Stimulated activated CD8-positive, alpha-beta memory T cell treated with anti-CD3 and anti-CD28 coated beads, Interleukin-4, amount 100 ng/mL, for 48 hours (primary cell): Measurements from ENCODE around the gene ZNF350.
"Not testable (repeated sequence)": the region's sequence is repeated elsewhere in the genome, so short reads cannot be mapped to it uniquely, and the experiment has no call there.

Source experiments
- DNase-seq: peaks from one replicate; pipeline ENCODE4 v3.0.0-alpha.2; 2020

Gene ZNF350

GRCh38 chr19:51986309-51987291 lies at the start of gene ZNF350:
Gene ZNF350 (minus strand): TSS chr19:51986840. CDS start chr19:51974360, 12,480 bp downstream.
- DNase-seq, result peak; percentile 85

DNA sequence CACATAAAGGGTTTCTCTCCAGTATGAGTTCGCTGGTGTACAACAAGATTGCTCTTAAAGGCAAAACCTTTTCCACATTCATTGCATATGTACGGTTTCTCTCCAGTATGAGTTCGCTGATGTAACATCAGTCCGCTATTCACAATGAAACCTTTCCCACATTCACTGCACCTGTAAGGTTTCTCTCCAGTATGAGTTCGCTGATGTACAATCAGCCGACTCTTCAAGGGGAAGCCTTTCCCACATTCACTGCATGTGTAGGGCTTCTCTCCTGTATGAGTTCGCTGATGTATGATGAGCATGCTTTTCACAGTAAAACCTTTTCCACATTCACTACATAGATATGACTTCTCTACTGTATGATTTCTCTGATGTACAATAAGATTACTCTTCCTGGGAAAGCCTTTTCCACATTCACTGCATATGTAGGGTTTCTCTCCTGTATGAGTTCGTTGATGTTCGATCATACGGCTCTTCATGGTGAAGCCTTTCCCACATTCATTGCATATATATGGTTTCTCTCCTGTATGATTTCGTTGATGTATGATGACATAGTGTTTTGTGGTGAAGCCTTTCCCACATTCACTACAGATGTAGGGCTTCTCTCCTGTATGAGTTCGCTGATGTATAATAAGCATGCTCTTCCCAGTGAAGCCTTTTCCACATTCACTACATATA lies 47.5 kb upstream of the ZNF350 start:
- DNase-seq, result no peak

DNA sequence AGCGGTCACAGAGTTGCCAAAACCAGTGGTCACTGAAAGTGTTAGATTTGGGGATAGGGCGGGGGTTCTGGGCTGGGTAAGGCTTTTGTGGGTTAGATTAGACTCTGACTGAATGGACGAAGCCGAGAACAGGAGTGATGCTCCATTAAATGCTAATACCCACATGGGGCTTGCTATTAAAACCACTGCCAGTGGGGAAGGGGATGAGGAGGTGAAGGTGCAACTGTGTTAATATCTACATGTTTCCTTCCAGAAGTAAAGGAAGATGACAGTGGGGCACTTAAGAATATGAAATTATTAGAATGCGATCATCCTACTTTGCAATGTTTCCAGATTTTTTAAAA lies 42.1 kb upstream of the ZNF350 start:
- no peak for DNase-seq

GRCh38 chr19:52028027-52028779 lies 41.6 kb upstream of the ZNF350 start, which contains the start of gene ZNF614:
Gene ZNF614 (minus strand): TSS chr19:52028379. CDS start chr19:52025745, 2,634 bp downstream.
- peak; percentile 90 for DNase-seq

DNA sequence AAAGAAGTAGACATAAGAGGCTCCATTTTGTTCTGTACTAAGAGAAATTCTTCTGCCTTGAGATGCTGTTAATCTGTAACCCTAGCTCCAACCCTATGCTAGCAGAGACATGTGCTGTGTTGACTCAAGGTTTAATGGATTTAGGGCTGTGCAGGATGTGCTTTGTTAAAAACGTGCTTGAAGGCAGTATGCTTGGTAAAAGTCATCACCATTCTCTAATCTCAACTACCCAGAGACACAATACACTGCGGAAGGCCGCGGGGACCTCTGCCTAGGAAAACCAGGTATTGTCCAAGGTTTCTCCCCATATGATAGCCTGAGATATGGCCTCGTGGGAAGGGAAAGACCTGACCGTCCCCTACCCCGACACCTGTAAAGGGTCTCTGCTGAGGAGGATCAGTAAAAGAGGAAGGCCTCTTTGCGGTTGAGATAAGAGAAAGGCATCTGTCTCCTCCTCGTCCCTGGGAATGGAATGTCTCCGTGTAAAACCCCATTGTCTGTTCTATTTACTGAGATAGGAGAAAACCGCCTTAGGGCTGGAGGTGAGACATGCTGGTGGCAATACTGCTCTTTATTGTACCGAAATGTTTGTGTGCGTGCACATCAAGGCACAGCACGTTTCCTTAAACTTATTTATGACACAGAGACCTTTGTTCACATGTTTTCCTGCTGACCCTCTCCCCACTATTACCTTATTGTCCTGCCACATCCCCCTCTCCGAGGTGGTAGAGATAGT lies 39.8 kb upstream of the ZNF350 start:
- DNase-seq, result not testable (repeated sequence)

DNA sequence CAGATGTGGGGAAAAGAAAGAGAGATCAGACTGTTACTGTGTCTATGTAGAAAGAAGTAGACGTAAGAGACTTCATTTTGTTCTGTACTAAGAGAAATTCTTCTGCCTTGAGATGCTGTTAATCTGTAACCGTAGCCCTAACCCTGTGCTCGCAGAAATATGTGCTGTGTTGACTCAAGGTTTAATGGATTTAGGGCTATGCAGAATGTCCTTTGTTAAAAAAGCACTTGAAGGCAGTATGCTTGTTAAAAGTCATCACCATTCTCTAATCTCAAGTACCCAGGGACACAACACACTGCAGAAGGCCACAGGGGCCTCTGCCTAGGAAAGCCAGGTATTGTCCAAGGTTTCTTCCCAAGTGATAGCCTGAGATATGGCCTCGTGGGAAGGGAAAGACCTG lies 37.8 kb upstream of the ZNF350 start:
- not testable (repeated sequence) for DNase-seq

- DNase-seq, result no peak
Observed at GRCh38 chr19:52022193-52022592, 35.6 kb upstream of the ZNF350 start.

- DNase-seq, result no peak
Observed at GRCh38 chr19:52020506-52020905, 33.9 kb upstream of the ZNF350 start.

GRCh38 chr19:52010674-52011073 lies 24.0 kb upstream of the ZNF350 start:
- DNase-seq, result no peak

GRCh38 chr19:52007806-52008557 lies 21.3 kb upstream of the ZNF350 start, which contains the start of gene ZNF615:
Gene ZNF615 (minus strand): TSS chr19:52008211. CDS start chr19:52003711, 4,500 bp downstream.
- peak; percentile 93 for DNase-seq

DNA sequence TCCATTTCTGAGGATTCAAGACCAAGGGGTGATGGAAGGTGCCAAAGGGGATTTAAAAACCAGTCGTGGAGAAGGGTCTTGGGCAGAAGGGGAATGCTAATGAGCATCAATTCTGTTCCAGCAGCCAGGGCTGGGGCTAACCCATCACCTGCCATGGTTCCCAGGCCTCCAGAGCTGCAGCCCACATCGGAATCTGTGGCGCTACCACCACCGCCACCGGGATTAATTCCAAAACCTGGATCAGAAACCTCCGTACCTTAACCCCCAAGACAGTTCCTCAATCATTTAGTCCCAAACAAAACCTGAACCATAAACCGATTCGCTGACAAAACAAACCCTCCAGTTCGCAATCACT lies 20.8 kb upstream of the ZNF350 start:
- DNase-seq, result no peak

DNA sequence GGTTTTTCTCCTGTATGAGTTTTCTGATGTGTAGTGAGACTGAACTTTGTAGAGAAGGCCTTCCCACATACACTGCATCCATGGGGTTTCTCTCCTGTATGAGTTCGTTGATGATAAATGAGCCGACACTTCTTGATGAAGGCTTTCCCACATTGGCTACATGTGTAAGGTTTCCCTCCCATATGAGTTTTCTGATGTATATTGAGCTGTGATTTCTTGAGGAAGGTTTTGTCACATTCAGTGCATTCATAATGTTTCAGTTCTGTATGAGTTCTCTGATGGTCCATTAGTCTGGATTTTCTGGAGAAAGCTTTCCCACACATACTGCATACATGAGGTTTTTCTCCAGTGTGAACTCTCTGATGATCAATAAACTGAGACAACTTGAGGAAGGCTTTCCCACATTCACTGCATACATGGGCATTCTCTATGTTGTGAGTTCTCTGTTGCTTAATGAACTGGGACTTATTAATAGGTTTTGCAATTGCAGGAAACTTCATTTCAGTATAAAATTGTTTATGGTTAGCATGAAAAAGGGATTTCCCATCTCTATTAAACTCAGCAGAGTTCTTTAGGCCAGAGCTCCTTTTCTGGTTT lies 7.5 kb upstream of the ZNF350 start:
- no peak for DNase-seq

DNA sequence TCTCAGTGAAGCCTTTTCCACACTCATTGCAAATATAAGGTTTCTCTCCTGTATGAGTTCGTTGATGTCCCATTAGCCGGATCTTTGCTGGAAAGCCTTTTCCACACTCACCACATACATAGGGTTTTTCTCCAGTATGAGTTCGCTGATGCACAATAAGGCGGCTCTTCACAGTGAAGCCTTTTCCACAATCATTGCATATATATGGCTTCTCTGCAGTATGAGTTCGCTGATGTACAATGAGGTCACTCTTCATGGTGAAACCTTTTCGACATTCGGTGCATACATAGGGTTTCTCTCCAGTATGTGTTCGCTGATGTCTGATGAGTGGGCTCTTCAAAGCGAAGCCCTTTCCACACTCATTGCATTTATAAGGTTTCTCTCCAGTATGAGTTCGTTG lies 6.8 kb upstream of the ZNF350 start:
- no peak for DNase-seq

GRCh38 chr19:51983361-51983760 lies 3.3 kb downstream of the ZNF350 start:
- DNase-seq, result no peak

DNA sequence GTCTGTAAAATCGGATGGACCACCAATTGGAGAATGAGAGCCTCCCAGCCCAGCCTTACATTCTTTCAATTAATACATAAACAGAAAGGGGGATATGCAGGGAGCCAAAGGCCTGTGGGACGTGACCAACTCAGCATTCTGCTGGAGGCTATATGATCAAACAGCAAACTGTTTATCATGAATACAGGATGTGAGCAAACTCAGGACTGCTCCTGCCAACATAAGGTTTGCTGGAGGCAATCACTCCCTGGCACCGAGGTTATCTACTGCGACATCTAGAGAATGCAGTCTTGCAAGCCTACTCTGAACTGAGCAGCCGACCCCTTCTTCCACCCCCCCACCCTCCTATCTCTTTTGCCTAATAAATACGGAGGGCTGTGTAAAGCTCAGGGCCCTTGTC lies 5.7 kb downstream of the ZNF350 start:
- DNase-seq, result not testable (repeated sequence)

GRCh38 chr19:51980116-51980736 lies 6.4 kb downstream of the ZNF350 start:
- DNase-seq, result no peak

GRCh38 chr19:51978882-51979281 lies 7.8 kb downstream of the ZNF350 start:
- no peak for DNase-seq

DNA sequence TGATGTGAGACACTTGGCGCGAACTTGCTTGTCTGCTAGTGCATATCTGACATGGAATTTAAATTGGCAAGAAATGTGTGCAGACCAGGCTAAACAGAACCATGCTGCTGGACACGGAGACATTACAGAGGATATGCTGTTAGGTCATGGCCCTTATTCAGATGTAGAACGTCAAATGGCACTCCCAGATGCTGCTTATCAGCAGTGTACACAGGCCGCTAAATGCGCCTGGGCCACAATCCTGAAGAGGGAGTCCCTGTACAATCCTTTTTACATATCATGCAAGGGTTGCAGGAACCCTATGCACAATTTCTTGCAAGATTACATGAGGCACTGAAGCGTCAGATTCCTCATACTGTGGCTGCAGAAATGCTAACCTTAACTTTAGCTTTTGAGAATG lies 9.3 kb downstream of the ZNF350 start:
- no peak for DNase-seq

DNA sequence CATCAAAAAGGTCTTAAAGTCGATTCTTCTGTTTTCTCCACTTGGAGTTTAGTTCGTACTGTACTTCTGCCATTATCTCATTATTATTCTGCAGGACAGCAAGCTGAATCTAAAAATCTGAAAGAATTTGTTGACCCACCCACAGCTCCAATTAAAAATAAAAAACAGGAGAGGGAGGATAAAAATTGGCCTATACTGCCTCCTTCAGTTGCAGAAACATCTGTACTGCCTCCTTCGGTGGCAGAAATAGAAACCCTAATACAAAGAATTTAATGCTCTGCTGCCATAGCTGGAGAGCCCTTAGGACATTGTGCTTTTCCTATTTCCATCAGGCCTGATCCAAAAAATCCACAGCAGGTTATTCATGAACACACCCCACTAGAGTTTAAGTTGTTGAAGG lies 9.8 kb downstream of the ZNF350 start:
- no peak for DNase-seq

DNA sequence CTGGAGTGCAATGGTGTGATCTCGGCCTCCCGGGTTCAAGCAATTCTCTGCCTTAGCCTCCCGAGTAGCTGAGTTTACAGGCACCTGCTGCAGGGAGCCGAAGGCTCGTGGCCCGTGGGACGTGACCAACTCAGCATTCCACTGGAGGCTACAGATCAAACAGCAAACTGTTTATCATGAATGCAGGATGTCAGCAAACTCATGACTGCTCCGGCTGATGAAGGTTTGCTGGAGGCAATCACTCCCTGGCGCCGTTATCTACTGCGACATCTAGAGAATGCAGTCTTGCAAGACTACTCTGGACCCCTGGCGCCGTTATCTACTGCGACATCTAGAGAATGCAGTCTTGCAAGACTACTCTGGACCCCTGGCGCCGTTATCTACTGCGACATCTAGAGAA lies 10.9 kb downstream of the ZNF350 start:
- not testable (repeated sequence) for DNase-seq

DNA sequence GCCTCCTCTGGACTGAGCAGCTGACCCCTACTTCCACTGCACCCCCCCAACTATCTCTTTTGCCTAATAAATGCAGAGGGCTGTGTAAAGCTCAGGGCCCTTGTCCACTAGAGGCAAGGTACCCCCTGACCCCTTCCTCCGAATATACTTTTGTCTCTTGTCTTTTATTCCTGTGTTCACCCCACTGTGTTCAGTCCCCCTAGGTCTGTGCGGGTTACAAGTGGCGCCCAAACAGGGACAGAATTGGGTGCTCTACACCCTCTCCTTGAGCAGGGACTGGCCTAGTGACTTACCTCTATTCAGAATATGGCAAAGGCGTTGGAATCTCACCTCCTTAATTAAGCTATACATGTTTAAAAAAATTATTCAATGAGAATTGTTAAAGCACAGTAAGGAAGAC lies 15.0 kb downstream of the ZNF350 start:
- DNase-seq, result no peak
